Chondrocyte (in vitro differentiated cells): ENCODE data around the gene RAPGEF3. TPM values are rescaled to one million over a fixed set of nuclear protein-coding genes. Genes with fewer than 3 reads are reported as not detected.

Source experiments
- DNase-seq: peaks from one replicate; pipeline ENCODE4 v3.0.0; 2021; ENCODE audit warnings: mixed read lengths, low spot score
- H3K27ac Mint-ChIP-seq: one replicate; pipeline ENCODE4 v1.8.0; 2021; ENCODE audit warnings: mild to moderate bottlenecking, moderate library complexity, mixed read lengths; ENCODE audit not compliant: unreplicated experiment
- H3K27me3 Mint-ChIP-seq: 2 replicates; pipeline ENCODE4 v1.8.0; 2021; ENCODE audit warnings: low read depth, mixed read lengths
- H3K36me3 Mint-ChIP-seq: 2 replicates; pipeline ENCODE4 v1.8.0; 2021; ENCODE audit warnings: low read depth, mixed read lengths
- H3K4me1 Mint-ChIP-seq: 2 replicates; pipeline ENCODE4 v1.8.0; 2021; ENCODE audit warnings: low read depth, mild to moderate bottlenecking, mixed read lengths
- H3K4me3 Mint-ChIP-seq: one replicate; pipeline ENCODE4 v1.8.0; 2021; ENCODE audit warnings: mild to moderate bottlenecking, moderate library complexity, mixed read lengths; ENCODE audit not compliant: unreplicated experiment
- H3K9me3 Mint-ChIP-seq: 2 replicates; pipeline ENCODE4 v1.8.0; 2021; ENCODE audit warnings: low read depth, mixed read lengths
- CTCF ChIP-seq: fragments of 200-600 bp; sonication (generic); IDR thresholded peaks from 2 replicates; pipeline ENCODE4 v1.5.0; 2021; ENCODE audit warnings: antibody characterized with exemption, mild to moderate bottlenecking, moderate library complexity
- total RNA-seq: library from RNA; stranded (reverse); gene quantifications from 3 replicates; pipeline ENCODE4 v1.2.1, GENCODE V29; 2021

Gene RAPGEF3
- total RNA-seq, 1 donor from 2014 or later, result 1.3 TPM

DNA sequence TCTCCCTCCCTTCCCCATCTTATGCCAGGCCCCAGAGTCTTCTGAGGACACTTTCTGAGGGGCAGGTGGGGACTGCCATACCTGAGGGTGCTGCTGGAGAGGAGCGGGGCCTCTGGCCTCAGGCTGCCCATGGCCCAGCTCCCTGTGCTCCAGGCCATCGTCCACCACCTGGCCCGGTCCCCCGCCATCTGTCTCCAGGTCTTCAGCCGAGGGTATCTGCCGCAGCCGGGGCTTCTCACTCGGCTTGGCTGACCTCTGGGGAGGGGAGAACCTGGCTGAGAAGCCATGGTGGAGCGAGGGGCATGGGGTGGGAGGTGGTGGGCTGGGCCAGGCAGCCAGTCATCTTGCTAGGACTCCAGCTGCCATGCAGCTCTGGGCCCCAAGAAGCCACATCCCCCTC lies 36.0 kb upstream of the RAPGEF3 start:
- peaks cover 22% of the 10 kb centered on the region for H3K36me3 Mint-ChIP-seq
- no peaks in the 10 kb centered on the region for H3K9me3 Mint-ChIP-seq
- no peak for TF ChIP-seq CTCF
- no peak for DNase-seq
- H3K4me3 Mint-ChIP-seq, result no peak overlapping the region
- H3K4me1 Mint-ChIP-seq, result peaks cover 3% of the 10 kb centered on the region
- H3K27me3 Mint-ChIP-seq, result no peaks in the 10 kb centered on the region
- H3K27ac Mint-ChIP-seq, result no peak overlapping the region

DNA sequence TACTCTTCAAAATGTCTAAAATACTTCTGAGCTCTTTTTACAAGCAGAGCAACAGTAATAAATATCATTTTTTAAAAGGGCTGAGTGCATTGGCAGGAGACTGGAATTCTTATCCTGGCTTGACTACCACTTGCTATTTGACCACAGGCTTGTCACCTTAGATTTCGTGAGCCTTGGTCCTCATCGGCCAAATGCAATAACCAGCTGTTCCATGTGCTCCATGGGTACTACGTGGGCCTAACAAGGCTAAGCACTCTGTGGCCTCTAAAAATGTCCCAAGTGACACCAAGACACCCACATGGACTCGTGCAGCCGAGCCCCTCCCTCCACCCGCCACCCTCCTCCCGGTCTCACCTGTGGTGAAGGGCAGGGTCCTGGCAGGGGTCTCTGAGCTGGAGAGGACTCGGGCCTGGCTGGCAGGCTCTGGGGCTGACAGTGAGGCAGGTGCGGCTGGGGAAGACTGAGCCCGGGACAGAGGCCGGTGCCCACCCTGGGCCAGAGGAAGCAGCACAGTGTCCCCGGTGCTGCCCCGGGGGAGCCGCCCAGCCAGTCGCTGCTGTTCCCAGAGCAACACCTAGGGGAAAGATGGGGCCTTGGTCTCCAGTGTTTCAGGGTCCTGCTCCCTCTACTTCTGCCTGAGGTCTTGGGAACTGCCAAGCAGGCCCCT lies 34.5 kb upstream of the RAPGEF3 start:
- no peak for TF ChIP-seq CTCF
- H3K27ac Mint-ChIP-seq, result no peak overlapping the region
- no peak for DNase-seq
- no peaks in the 10 kb centered on the region for H3K27me3 Mint-ChIP-seq
- H3K4me3 Mint-ChIP-seq, result no peak overlapping the region
- no peaks in the 10 kb centered on the region for H3K4me1 Mint-ChIP-seq
- peaks cover 32% of the 10 kb centered on the region for H3K36me3 Mint-ChIP-seq
- no peaks in the 10 kb centered on the region for H3K9me3 Mint-ChIP-seq

DNA sequence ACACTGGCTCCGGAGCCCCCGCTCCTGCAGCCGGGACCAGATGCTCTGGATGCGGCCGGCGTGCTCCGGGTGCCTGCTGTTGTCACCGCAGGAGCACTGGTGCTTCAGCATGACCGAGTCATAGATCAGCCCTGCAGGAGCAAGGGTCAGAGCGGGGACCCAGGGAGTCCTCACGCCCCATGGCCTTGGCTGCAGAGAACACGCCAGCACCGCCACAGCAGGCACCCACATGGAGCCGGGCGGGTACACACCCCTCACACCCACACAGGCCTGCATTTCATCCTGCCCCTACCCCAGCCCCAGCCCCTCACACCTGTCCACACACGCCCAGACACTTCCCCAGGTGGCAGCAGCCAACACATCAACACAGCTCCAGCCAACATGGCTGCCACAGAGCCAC lies 33.2 kb upstream of the RAPGEF3 start:
- DNase-seq, result no peak
- H3K4me1 Mint-ChIP-seq, result no peaks in the 10 kb centered on the region
- no peak overlapping the region for H3K27ac Mint-ChIP-seq
- TF ChIP-seq CTCF, result no peak
- peaks cover 37% of the 10 kb centered on the region for H3K36me3 Mint-ChIP-seq
- no peak overlapping the region for H3K4me3 Mint-ChIP-seq
- H3K27me3 Mint-ChIP-seq, result no peaks in the 10 kb centered on the region
- H3K9me3 Mint-ChIP-seq, result no peaks in the 10 kb centered on the region

DNA sequence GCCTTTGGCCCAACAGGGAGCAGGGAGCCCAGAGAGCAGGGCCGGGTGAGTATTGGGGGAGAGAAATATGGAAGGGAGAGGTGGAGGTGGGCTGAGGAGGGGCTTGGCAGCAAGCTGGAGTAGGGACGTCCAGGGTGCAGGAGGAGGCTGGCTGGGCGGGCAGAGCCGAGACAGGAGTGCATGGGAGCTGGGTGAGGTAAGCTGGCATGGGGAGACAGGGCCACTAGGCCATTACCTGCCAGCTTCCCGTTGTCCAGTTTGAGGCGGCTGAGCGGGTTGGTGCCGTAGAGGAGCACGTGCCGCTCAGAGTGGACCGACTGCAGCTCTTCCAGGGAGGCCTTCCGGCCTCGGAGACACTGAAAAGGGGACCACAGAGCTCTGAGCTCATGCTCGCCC lies 32.7 kb upstream of the RAPGEF3 start:
- peaks cover 40% of the 10 kb centered on the region for H3K36me3 Mint-ChIP-seq
- no peaks in the 10 kb centered on the region for H3K4me1 Mint-ChIP-seq
- H3K9me3 Mint-ChIP-seq, result no peaks in the 10 kb centered on the region
- H3K4me3 Mint-ChIP-seq, result no peak overlapping the region
- H3K27ac Mint-ChIP-seq, result no peak overlapping the region
- no peak for DNase-seq
- no peak for TF ChIP-seq CTCF
- no peaks in the 10 kb centered on the region for H3K27me3 Mint-ChIP-seq

DNA sequence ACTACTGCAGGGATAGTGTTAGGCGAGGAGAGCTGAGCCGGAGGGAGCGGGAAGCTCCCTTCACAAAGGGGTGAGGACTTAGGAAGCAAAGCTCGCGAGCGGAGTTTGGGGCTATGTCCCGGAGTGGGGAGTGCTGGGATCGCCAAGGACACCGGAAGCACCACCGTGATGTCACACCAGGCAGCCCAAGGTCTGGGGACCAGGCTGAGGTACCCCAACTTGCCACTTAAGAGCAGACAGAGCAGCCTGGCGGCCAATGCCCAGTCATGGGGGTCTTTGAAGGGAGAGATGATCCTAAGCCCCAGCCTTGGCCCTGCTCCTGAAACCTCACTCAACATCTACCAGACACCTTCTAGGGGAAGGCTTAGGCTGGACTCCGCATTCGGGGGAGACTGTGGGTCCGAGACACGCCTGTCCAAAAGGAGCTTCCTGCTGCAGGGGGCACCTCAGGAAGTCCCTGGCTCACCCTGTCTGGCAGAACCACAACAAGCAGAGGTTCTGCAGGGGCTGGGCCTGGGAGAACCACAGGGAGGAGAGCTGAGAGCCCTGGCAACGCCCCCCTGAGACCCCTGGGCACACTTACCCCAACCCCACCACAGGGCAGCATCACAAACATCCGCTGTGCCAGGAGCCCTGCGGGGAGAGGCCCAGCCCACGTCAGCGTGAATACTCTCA lies 32.1 kb upstream of the RAPGEF3 start:
- no peak for TF ChIP-seq CTCF
- Mint-ChIP-seq H3K36me3 (peaks cover 44% of the 10 kb centered on the region), H3K9me3 (no peaks in the 10 kb centered on the region), H3K4me3 (no peak overlapping the region), H3K27me3 (no peaks in the 10 kb centered on the region), H3K27ac (no peak overlapping the region), H3K4me1 (no peaks in the 10 kb centered on the region)
- no peak for DNase-seq
